NB4 (cell line): ENCODE data around the gene TGFBR3.
"Not testable (repeated sequence)": the region's sequence is repeated elsewhere in the genome, so short reads cannot be mapped to it uniquely, and the experiment has no call there.

ENCODE experiments used
- DNase-seq: peaks from one replicate; pipeline ENCODE4 v3.0.0; 2010; ENCODE audit warnings: low read depth
- H3K4me3 ChIP-seq: one replicate; pipeline ENCODE4 v1.5.1; 2011; ENCODE audit warnings: mild to moderate bottlenecking, low read depth, low read length, moderate library complexity
- CTCF ChIP-seq: IDR thresholded peaks from one replicate; pipeline ENCODE4 v1.5.1; 2012; ENCODE audit warnings: low read depth, low read length
- MYC ChIP-seq: IDR thresholded peaks from 2 replicates; pipeline ENCODE4 v1.6.1; 2011; ENCODE audit warnings: low read depth, low read length
- POLR2A ChIP-seq: IDR thresholded peaks from 2 replicates; pipeline ENCODE4 v1.6.1; 2011; ENCODE audit warnings: mild to moderate bottlenecking; ENCODE audit not compliant: insufficient read length; ENCODE audit errors: extremely low read depth
- TF ChIP-seq, protein P1 (sequence below): IDR thresholded peaks from 2 replicates; pipeline ENCODE4 v1.6.1; 2011; ENCODE audit warnings: low read depth, low read length

Gene TGFBR3

DNA sequence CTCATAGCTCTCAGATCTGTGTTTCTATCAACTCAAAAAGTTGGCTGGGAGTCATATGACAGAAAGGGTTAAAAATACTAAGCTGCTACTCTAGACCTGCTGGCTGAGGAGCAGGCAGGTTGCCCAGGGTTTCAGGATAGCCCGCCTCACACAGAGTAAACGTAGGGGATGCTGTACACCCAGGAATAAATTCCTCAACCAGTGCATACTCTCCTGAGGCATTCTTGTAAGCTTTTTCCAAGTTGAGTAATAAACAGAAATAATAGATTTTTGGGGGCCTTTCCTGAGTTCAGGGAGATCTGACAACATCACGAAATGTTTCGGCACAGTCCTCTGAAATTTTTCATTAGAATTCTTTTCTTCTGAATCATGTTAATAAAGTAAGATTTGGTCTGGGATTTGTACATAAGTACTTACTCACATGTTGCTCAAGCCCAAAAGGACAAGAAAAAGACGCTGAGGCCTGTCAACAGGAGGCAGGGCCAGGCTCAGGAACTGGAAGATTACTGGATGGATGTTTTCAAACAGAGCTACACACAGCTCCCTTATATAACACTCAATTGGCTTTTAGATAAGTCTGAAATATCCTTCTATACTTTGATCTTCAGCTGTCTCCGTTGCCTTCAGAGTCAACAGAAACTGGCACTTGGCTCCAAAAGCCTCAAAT lies 41.0 kb downstream of the TGFBR3 start:
- TF ChIP-seq, protein P1, sequence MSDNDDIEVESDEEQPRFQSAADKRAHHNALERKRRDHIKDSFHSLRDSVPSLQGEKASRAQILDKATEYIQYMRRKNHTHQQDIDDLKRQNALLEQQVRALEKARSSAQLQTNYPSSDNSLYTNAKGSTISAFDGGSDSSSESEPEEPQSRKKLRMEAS: no peak
- TF ChIP-seq POLR2A (no peak), MYC (no peak), CTCF (no peak)
- no peak for DNase-seq
- H3K4me3 ChIP-seq: no peak overlapping the region

- no peak for DNase-seq
- TF ChIP-seq CTCF: no peak
- no peak for TF ChIP-seq POLR2A
- TF ChIP-seq MYC: no peak
- TF ChIP-seq, protein P1: no peak
- H3K4me3 ChIP-seq: no peak overlapping the region
These were observed 42.1 kb downstream of the TGFBR3 start for GRCh38 chr1:91843843-91844242.

DNA sequence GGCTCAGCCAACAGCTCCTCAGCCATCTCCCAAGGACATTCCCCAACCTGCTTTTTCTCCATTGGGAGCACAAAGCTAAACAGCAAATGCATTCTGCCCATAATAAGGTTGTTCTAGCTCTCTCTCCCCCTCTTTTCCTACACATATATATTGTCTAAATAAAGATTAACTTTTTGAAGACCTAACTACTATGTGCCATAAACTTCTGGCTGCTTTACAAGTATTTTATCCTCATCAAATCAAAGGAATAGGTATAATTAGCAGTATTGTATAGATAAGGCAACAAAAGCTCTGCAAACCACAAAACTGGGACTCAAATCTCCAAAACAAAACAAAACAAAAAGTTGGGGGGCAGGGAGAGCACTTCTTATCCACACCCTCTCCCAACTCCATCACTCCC lies 43.4 kb downstream of the TGFBR3 start:
- H3K4me3 ChIP-seq: no peak overlapping the region
- DNase-seq: no peak
- TF ChIP-seq, protein P1: no peak
- no peak for TF ChIP-seq CTCF
- no peak for TF ChIP-seq POLR2A
- no peak for TF ChIP-seq MYC

GRCh38 chr1:91842056-91842455 lies 43.9 kb downstream of the TGFBR3 start:
- no peak for DNase-seq

DNA sequence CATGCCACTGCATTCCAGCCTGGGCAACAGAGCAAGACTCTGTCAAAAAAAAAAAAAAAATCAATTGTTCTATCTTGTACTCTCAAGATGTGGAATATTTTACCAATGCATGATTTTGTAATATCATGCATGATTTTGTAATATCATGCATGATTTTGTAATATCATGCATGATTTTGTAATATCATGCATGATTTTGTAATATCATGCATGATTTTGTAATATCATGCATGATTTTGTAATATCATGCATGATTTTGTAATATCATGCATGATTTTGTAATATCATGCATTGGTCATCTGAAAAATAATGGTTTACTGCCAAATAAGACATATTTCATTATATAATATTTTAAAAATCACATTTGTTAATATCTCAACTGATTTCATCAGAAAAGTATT lies 45.7 kb downstream of the TGFBR3 start:
- H3K4me3 ChIP-seq, DNase-seq: not testable (repeated sequence)

More at GRCh38 chr1:91842056-91842455, 43.9 kb downstream of the TGFBR3 start:
- TF ChIP-seq POLR2A: no peak
- no peak for TF ChIP-seq MYC
- TF ChIP-seq, protein P1: no peak
- no peak for TF ChIP-seq CTCF
- no peak overlapping the region for H3K4me3 ChIP-seq

- H3K4me3 ChIP-seq: no peak overlapping the region
- DNase-seq: no peak
- TF ChIP-seq CTCF (no peak), MYC (no peak), POLR2A (no peak)
- TF ChIP-seq, protein P1: no peak
These were observed 49.5 kb downstream of the TGFBR3 start for GRCh38 chr1:91836331-91837040.
